ENCODE data around the gene EPHA8.

Gene EPHA8

DNA sequence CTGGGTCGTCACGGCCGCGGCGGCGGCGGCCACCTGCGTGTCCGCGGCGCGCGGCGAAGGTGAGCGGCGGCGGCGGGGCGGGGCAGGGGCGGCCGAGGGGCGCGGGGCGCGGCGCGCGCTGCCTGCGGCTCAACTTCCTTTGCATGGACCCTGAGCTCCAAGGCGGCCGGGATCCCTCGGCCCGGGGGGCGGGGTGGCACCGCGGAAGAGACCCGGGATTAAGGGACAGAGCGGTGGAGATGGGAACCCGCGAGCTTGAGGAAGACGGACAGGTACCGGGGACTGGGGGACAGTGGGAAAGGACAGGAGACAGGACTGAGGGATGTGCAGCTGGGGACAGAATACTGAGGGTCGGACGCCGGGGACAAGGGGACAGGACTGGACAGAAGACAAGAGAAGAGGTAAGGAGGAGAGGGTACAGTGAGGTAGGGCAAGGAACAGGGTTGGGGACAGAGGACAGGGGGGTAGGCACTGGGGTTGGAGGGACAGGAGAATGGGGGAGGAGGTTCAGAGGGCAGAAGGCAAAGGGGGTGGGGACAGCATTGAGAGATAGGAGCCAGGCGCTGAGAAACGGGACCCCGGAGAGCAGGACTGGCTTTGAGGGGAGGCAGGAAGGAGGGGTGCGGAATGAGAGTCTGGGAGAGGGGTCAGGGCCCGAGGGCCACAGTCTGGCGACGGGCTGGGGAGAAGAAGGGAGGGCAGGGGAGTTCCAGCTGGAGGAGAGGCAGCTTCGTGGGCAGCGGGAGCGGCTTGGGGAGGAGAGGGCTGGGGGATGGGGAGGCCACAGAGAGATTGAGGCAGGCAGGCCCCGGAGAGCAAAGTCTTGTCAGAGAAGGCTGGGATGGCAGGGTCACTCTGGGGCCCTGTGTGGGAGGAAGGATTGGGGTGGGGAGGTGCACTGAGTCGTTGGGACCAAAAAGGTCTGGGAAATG, 648 bp downstream of the EPHA8 start:
- in situ Hi-C loops (cut with HindIII; ENCODE audit: low sequenced_read_pairs) = no loop called here

DNA sequence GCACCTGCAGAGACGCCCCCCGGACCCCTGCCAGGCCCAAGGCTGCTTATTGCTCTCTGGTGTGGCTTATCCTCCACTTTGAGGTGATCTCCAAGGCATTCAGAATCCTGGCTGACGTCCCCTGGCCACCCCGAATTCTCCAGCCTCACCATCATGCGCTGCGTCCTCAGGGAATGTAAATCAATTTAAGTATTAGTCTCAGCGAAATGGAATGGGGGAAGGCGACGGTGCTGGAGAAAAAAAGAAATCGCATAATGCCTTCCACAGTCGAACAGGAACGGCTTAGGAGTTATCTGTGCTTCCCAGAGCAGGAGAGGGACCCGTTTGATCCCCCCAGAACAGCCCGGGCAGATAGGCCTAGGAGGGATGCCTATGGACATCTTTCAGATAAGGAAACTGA, 2.9 kb downstream of the EPHA8 start:
- in situ Hi-C loops (cut with HindIII; ENCODE audit: low sequenced_read_pairs) = no loop called here

DNA sequence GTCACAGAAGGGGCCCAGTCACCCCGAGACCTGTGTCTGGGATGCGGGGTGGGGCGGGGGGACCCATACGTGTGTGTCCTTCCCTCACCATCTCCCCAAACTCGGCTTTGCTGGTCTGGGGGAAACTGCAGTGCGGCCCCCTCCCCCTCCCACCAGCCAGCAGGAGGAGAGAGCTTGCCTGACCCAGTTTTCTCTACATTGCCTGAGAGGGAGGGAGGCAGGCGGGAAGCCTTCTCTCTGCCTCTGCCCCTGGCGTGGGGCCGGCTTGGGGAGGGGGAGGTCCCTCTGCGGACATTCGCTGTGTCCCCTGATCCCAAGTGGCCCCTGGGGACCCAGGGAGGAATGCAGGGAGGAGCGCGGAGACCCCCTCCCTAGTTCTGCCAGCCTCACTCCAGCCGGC, 3.9 kb downstream of the EPHA8 start:
- in situ Hi-C loops (cut with HindIII; ENCODE audit: low sequenced_read_pairs) = no loop called here

DNA sequence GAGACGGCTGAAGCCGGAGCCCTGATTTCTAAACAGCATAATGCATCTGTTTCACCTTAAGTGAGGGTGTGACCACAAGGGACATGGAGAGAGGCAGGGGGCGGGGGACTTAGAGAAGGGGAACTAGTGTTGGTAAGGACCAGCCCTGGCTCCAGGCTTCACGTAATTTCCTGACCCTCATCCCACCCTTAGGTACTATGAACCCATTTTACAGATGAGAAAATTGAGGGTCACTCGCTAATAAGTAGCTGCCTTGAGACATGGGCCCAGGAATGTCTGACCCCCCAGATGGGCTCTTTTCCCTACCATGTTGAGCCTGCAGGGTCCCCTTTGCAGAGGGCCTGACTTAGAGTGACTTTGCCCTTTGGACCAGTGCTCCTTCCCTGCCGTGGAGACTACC, 4.7 kb downstream of the EPHA8 start:
- in situ Hi-C loops (cut with HindIII; ENCODE audit: low sequenced_read_pairs) = no loop called here

DNA sequence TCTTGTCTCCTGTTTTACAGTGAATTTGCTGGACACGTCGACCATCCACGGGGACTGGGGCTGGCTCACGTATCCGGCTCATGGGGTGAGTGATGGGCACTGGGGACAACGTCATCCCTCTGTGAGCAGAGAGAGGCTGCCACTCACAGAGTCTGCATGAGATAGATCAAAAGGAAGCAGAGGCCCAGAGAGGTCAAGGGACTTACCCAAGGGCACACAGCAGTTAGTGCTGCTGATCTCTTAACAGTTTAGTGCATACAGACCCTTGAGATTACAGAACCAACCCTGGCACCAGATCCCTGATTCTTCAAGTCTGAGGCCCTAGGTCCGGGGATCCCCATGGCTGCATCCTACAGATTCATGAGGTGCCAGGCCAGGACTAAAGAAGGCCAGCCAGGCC, 6.0 kb downstream of the EPHA8 start:
- in situ Hi-C loops (cut with HindIII; ENCODE audit: low sequenced_read_pairs) = no loop called here

DNA sequence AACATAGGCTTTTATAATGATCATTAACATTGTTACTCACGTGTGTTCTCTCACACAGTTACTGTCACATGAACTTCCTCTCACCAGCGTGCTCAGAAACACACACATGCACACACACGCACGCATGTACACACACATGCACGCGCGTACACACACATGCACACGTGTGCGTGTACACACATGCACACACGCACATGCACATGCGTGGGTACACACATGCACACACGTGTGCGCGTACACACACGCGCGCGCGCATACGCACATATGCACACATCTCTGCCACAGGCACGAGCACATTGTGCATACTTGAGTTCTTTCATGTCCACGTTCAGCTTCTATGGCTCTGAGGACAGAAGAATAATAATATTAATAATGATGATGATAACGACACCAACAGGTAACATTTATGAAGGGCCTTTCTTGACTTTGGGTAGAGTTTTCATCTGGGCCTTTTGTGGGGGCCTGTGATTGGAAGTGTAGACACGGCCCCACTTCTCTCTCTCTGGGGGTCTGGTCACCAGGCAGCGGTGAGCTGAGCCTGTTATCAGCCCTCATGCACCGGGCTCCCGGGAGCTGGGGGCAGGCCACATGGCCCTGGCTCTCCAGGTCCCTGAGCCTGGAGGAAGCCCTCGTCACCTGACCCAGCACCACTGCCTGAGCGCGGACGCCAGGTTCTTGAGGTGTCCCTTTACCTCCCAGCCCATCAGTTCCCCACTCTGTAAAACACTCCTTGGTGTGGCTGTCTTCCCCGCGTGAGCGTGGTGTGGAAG, 7.0 kb downstream of the EPHA8 start:
- in situ Hi-C loops (cut with HindIII; ENCODE audit: low sequenced_read_pairs) = no loop called here

DNA sequence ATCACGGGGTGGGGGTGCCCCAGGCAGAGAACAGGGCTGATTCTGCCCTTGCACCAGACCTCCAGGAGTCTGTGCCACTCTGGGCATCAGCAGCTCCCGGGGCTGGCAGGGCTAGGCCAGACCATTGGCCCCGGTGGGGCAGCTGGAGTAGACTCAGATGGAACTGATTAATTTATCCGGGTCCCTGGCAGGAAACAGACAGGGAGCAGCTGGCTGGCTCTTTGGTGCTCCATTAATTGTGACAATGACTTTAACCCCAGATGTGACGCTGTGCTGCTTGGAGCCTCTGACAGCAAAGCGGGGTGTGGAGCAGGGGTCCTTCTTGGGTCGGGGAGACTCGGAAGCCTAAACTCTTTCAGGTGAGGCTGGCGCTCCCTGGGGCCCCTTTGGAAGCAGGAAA, 9.5 kb downstream of the EPHA8 start:
- in situ Hi-C loops (cut with HindIII; ENCODE audit: low sequenced_read_pairs) = no loop called here

DNA sequence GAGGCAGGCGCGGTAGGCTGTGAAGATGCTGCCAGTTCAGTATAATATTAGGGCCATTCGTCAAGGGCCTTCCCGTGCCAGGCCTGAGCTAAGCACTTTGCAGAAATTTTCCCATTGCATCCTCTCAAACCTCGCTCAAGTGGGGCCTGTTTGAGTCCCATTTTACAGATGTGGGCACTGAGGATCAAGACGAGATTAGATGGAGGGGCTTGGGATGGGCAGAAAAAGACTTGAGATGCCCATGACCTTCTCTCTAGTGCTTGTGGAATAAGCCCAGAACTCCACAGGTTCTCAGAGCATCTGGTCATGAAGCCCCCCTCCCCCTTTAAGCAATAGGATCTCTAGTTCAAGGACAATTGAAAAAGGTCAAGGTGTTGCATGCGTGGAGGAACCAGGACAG, 9.9 kb downstream of the EPHA8 start:
- in situ Hi-C loops (cut with HindIII; ENCODE audit: low sequenced_read_pairs) = no loop called here

DNA sequence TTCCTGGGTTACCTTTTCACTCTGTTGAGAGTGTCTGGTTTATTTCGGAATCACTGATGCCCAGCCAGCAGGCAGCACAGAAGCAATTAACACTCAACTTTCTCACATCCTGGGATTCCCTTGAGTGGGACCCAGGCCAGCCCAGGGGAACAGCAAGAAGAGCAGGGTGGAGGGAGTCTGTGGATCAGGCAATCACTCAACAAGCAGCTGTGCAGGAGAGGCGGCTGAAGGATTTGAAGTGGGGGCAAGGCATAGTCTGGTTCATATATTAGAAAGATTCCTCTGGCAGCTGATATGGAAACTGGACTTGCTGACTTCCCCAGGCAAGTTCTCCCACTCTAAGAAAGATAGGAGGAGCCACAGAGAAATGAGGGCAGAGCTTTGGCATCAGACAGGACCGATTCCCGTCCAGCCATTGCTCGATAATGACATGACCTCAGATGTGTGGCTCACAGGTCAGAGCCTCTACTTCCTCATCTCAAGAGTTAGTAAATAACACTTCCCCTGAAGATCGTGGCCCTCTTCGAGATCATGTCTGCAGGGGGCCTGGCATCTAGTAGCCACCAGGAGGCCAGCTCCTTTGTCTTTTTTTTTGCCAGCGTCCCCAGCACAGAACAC, 12.4 kb downstream of the EPHA8 start:
- in situ Hi-C loops (cut with HindIII; ENCODE audit: low sequenced_read_pairs) = no loop called here

DNA sequence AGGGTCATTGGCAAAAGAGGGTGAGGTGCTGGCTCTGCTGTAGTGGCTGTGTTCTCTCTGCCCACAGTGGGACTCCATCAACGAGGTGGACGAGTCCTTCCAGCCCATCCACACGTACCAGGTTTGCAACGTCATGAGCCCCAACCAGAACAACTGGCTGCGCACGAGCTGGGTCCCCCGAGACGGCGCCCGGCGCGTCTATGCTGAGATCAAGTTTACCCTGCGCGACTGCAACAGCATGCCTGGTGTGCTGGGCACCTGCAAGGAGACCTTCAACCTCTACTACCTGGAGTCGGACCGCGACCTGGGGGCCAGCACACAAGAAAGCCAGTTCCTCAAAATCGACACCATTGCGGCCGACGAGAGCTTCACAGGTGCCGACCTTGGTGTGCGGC, 12.9 kb downstream of the EPHA8 start:
- in situ Hi-C loops (cut with HindIII; ENCODE audit: low sequenced_read_pairs) = no loop called here

DNA sequence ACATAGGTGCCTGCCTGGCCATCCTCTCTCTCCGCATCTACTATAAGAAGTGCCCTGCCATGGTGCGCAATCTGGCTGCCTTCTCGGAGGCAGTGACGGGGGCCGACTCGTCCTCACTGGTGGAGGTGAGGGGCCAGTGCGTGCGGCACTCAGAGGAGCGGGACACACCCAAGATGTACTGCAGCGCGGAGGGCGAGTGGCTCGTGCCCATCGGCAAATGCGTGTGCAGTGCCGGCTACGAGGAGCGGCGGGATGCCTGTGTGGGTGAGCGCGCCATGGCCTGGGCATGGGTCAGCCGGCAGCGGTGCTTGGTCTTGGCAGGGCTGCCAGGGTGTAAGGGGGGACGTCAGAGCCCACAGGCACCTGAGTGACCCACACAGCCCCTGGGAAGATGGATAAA, 13.3 kb downstream of the EPHA8 start:
- in situ Hi-C loops (cut with HindIII; ENCODE audit: low sequenced_read_pairs) = no loop called here

DNA sequence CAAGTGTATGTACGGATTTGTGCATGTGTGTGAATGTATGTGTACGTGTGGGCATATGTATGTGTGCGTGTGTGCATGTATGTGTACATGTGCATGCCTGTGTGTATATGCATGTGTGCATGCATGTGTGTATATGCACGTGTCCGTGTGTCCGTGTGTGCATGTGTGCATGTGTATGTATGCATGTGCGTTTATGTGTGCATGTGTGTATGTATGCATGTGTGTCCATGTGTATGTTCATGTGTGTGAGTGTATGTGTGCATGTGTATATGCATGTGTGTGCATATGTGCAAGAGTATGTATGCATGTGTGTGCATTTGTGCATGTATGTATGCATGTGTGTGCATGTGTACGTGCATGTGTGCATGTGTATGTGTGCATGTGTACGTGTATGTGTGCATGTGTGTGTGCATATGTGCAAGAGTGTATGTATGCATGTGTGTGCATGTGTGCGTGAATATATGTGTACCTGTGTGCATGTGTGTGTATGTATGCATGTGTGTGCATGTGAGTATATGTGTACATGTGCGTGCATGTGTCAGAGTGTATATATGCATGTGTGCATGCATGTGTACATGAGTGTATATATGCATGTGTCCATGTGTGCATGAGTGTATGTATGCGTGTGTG, 15.6 kb downstream of the EPHA8 start:
- in situ Hi-C loops (cut with HindIII; ENCODE audit: low sequenced_read_pairs) = no loop called here

DNA sequence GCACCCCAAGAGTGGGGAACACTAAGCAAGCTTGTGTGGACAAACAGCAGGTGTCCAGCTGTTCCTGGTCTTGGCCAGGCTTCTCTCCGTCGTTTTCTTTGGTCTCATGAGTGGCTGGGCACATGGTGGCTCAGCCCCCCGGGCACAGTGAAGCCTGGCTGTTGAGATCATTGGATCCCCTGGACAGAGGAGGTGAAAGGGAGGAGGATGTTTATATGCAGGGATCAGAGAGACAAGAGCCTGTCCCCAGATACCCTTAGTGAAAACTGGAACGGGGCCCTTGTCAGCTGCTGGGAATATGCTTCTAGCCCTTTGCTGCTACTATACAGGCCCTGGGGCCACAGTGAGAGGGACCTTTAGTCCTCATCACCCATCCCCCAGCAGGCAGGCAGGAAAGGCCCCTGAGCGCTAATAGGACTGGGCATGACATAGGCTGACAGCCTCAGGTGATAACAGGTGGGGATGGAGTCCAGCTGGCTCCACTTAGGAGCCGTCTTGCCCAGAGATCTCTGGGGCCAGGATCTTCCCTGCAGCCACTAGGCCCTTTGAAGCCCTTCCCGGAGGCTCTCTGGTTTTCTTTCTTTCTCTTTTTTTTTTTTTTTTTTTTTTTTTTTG, 16.4 kb downstream of the EPHA8 start:
- in situ Hi-C loops (cut with HindIII; ENCODE audit: low sequenced_read_pairs) = no loop called here

DNA sequence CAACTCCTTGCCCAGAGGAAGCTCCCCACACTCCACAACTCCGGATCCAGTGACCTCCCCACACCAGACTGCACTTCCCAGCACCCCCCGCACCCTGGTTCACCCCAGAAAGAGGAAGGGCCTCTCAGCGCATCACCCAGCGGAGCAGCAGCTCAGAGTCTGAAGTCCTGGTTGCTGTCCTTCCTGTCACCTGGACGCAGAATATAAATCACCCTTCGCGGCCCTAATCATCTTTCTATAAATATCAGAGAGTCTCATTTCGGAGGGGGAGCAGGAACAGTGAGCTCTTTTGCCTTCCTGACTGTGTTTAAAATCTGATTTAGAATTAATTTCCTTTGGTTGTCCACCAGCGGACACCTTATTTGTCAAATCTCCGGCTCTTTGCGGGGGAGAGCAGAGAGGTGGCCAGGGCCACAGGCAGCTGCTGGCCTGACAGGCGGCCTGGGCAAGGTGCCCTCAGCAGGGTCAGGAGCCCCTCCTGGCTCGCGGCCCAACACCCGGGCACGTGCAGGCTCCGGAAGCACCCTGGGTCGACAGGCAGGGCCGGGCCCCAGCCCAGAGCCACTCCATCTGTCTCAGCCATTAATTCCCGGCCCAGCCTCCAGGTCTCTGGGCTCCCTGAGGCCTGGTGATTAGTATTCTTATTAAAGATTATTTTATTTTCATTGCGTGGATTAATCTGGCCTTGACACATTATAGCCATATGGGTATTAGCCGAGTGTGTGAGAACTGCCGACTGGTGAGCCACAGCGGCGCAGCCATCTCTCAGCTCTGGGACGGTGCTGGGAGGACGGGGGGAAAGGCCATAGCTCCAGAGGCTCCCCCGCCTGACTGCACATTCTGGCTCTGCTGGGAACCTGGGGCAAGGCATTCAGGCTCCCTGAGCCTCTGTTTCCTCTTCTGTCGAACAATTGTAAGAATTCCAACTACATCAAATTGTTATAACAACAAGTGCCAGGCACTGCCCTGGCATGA, 19.7 kb downstream of the EPHA8 start:
- in situ Hi-C loops (cut with HindIII; ENCODE audit: low sequenced_read_pairs) = no loop called here

DNA sequence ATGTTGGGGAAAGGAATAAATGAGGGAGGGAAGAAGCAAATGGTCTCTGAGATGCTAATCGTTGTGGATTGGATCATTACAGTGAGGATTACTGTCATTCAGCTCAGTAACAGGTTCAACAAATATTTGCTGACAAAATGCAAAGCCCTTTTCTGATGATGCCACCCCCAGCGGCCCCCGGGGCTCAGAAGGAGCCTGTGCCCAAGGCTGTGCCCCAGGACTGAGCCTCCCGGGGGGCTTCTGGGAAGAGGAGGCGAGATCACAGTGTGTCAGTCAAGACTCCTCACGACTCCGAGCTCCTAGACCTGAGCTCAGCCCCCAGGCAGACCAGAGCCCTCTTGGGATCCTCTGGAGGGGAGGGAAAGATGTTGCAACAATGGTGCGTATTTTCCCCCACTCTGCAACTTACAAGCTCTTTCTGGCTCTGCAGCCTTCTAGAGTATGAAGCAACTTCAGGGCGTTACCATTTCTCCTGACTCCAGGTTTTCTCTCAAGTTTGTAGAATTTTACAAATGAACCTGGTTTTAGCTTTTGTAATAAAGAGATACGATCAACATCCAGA, 20.8 kb downstream of the EPHA8 start:
- in situ Hi-C loops (cut with HindIII; ENCODE audit: low sequenced_read_pairs) = no loop called here

DNA sequence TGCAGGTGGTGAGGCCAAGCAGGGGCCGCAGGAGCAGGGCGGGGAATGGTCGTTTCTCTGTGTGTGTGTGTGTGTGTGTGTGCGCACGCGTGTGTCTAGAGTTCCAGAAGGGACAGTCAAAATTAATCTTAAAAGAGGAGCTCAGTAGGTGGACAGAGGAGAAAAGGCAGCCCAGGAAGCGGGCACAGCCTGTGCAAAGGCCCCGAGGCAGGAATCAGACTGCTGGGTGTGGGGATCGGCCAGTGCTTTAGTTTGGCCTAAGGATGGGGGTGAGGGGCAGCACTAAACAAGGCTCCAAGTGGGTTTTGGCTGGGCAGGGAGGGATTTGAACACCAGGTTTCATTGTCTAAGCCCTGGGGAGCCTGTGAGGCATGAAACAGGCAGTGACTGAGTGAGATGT, 21.7 kb downstream of the EPHA8 start:
- in situ Hi-C loops (cut with HindIII; ENCODE audit: low sequenced_read_pairs) = loop anchor here (5.0 kb wide), 1 partner anchor 88 kb away; no protein-coding TSS in a partner anchor

DNA sequence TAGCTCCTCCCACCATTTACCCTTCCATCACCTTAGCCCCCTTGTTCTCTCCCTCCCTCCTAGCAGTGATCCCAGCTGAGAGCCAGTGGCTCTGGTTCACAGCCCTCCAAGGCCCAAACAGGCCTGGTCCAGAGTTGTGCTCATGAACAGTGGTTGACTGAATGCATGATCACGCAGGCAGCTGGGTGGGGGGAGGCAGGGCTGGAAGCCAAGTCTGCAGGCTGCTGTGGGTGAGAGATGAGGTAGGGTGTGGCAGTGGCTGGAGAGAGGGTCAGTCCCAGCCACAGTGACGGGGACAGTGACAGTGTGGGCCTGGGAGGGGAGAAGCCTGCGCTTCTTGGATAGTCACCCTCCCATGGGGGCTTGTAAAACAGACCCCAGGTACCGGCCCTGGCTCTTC, 22.2 kb downstream of the EPHA8 start:
- in situ Hi-C loops (cut with HindIII; ENCODE audit: low sequenced_read_pairs) = loop anchor here (5.0 kb wide), 1 partner anchor 88 kb away; no protein-coding TSS in a partner anchor

DNA sequence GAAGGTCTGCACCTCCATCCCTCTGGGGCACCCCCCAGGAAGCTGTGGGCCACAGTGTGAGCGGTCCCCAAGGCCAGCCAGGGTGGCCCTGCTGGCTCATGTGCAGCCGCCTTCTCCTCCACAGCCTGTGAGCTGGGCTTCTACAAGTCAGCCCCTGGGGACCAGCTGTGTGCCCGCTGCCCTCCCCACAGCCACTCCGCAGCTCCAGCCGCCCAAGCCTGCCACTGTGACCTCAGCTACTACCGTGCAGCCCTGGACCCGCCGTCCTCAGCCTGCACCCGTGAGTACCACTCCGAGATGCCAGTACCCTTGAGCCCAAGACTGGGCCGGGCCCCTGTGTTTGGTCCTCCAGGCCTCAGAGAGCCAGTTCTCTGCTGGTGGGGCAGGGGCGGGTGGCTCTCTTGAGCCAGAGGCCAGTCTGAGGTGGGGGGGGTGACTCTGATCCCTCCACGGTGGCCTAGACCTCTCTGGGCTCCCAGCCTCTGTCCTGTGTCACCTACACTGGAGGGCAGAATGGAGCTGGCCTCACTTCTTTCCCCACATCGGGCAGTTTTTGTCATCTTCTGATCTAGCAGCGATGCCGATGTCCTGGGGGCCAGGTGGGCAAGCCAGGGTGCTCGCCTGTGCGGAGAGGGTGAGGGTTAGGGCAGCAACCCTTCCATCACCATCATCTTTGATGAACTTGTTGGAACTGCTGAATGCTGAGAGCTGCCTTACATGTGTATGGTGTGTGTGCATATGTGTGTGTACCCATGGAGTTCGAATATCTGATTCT, 23.3 kb downstream of the EPHA8 start:
- in situ Hi-C loops (cut with HindIII; ENCODE audit: low sequenced_read_pairs) = loop anchor here (5.0 kb wide), 1 partner anchor 89 kb away; no protein-coding TSS in a partner anchor
